Measurements from ENCODE around the gene PRDM16. TPM values are rescaled to one million over a fixed set of nuclear protein-coding genes. Genes with fewer than 3 reads are reported as not detected.

Gene PRDM16
- total and polyA plus RNA-seq, 2 of the 8 experiments (the other 6 are each of a cell fraction or from before 2014, with no cell fraction given) = 0.39 to 0.43 TPM

DNA sequence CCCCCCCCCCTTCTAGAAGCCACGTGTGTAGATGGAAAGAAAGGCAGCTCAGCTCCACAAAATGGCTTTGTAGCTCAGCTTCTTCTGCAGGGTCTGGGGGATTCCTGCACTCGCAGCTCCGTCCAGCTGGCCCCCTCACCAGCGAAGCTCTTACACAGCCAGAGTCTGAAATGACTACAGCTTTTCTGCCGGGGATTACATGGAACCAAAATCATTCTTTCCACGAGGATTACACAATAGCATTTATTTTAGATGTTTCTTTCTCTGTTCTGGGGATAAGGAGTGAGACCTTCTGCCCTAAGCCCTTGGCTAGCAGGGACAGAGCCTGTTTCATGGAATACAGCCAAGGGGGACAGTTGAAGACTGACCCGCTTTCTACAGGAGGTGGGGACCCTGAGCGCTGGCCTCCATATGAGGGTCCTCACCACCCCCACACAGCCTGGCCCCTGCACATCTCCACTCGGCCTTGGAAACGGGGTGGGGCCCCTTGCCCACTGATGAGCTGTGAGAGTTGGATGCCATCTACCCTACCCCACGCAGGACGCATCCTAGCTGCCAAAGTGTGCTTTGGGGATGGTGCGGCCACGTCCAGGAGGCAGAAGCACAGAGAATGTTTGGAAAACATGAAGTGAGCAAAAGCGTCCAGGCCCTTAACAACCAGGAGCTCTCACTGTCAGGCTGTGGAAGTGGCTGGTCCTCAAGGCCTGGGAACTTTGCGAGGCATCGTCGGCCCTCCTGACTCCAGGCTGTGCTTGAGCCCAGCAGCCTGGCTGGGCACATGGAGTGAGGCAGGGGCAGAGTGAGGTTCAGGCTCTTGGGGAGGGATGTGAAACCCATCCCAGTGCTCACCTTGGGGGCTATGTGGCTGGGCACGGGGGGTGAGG lies 33.2 kb upstream of the PRDM16 start (continued):
- TF ChIP-seq, protein P1, sequence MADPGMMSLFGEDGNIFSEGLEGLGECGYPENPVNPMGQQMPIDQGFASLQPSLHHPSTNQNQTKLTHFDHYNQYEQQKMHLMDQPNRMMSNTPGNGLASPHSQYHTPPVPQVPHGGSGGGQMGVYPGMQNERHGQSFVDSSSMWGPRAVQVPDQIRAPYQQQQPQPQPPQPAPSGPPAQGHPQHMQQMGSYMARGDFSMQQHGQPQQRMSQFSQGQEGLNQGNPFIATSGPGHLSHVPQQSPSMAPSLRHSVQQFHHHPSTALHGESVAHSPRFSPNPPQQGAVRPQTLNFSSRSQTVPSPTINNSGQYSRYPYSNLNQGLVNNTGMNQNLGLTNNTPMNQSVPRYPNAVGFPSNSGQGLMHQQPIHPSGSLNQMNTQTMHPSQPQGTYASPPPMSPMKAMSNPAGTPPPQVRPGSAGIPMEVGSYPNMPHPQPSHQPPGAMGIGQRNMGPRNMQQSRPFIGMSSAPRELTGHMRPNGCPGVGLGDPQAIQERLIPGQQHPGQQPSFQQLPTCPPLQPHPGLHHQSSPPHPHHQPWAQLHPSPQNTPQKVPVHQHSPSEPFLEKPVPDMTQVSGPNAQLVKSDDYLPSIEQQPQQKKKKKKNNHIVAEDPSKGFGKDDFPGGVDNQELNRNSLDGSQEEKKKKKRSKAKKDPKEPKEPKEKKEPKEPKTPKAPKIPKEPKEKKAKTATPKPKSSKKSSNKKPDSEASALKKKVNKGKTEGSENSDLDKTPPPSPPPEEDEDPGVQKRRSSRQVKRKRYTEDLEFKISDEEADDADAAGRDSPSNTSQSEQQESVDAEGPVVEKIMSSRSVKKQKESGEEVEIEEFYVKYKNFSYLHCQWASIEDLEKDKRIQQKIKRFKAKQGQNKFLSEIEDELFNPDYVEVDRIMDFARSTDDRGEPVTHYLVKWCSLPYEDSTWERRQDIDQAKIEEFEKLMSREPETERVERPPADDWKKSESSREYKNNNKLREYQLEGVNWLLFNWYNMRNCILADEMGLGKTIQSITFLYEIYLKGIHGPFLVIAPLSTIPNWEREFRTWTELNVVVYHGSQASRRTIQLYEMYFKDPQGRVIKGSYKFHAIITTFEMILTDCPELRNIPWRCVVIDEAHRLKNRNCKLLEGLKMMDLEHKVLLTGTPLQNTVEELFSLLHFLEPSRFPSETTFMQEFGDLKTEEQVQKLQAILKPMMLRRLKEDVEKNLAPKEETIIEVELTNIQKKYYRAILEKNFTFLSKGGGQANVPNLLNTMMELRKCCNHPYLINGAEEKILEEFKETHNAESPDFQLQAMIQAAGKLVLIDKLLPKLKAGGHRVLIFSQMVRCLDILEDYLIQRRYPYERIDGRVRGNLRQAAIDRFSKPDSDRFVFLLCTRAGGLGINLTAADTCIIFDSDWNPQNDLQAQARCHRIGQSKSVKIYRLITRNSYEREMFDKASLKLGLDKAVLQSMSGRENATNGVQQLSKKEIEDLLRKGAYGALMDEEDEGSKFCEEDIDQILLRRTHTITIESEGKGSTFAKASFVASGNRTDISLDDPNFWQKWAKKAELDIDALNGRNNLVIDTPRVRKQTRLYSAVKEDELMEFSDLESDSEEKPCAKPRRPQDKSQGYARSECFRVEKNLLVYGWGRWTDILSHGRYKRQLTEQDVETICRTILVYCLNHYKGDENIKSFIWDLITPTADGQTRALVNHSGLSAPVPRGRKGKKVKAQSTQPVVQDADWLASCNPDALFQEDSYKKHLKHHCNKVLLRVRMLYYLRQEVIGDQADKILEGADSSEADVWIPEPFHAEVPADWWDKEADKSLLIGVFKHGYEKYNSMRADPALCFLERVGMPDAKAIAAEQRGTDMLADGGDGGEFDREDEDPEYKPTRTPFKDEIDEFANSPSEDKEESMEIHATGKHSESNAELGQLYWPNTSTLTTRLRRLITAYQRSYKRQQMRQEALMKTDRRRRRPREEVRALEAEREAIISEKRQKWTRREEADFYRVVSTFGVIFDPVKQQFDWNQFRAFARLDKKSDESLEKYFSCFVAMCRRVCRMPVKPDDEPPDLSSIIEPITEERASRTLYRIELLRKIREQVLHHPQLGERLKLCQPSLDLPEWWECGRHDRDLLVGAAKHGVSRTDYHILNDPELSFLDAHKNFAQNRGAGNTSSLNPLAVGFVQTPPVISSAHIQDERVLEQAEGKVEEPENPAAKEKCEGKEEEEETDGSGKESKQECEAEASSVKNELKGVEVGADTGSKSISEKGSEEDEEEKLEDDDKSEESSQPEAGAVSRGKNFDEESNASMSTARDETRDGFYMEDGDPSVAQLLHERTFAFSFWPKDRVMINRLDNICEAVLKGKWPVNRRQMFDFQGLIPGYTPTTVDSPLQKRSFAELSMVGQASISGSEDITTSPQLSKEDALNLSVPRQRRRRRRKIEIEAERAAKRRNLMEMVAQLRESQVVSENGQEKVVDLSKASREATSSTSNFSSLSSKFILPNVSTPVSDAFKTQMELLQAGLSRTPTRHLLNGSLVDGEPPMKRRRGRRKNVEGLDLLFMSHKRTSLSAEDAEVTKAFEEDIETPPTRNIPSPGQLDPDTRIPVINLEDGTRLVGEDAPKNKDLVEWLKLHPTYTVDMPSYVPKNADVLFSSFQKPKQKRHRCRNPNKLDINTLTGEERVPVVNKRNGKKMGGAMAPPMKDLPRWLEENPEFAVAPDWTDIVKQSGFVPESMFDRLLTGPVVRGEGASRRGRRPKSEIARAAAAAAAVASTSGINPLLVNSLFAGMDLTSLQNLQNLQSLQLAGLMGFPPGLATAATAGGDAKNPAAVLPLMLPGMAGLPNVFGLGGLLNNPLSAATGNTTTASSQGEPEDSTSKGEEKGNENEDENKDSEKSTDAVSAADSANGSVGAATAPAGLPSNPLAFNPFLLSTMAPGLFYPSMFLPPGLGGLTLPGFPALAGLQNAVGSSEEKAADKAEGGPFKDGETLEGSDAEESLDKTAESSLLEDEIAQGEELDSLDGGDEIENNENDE (IDR thresholded peaks at IDR 0.05; ENCODE audit: insufficient replicate concordance, low read length) = no peak
- TF ChIP-seq TCF12 (IDR thresholded peaks at IDR 0.05; ENCODE audit: low read depth, low read length) (no peak), EP300 (IDR thresholded peaks at IDR 0.05; ENCODE audit: borderline replicate concordance in 1 of 2, low read depth in 2 of 2, low read length in 2 of 2) (no peak), POLR2AphosphoS5 (IDR thresholded peaks at IDR 0.05; ENCODE audit: low read depth, low read length) (no peak)

All from H1 (cell line).